Bronchus fibroblast of lung (primary cell): ENCODE data around the gene PPP2R2D. TPM values are rescaled to one million over a fixed set of nuclear protein-coding genes. Genes with fewer than 3 reads are reported as not detected.

Source experiments
- total RNA-seq: library from RNA; depleted of rRNA; stranded (reverse); fragments of >200 nt; gene quantifications from 2 replicates; pipeline ENCODE4 v1.2.3, GENCODE V29; 2015

PPP2R2D gene
- 21.5 and 25.7 TPM in 2 replicates for total RNA-seq

GRCh38 chr10:131900350-131901152 is at the start of gene PPP2R2D:
Gene PPP2R2D, plus strand, starts transcription at chr10:131901008. Its CDS starts 141 bp downstream, at chr10:131901149.

DNA sequence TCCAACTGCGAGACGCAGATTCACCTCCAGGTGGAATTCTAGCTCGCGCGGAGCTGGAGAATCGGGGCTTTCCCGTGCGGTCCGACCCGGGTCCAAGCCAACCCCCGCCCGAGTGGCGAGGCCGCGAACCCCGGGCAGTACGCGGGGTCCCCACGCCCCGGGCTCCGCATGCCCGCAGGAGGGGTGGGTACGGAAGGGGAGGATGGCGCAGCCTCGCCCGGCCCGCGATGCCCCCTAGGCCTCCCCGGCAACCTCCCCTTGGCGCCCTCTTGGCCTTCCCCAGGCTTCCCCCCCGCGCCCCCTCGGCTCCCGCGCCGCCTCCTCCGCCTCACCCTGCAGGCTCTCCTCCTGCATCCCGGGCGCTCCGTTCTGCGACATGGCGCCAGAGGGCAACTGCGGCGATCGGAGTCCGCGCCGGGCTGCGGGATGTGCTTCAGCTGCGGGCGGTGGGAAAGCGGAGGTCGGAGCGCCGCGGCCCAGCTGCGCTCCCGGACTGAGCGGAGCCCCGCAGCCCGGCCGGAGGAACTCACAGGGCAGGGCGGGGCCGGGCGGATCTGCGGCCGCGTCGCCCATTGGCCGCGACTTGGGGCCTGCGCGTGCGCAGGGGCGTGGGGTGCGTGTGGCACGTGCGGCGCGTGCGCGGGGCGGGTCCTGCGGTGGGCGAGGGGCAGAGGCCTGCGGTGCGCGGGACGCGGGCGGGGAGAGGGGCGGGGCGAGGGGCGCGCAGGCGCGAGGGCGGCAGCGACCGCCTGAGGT is 80.8 kb downstream of the PPP2R2D start, which contains the start of gene BNIP3:
Gene BNIP3, minus strand, starts transcription at position 495 of the 756 bp plus-strand sequence. Its CDS starts 117 bp downstream, at position 378.

Other genes with a start within 250 kb of the PPP2R2D start
- 105 and 126 TPM in 2 replicates for gene BNIP3, start 80.9 kb downstream of the PPP2R2D start, total RNA-seq
- under 0.01 TPM in 2 replicates for gene JAKMIP3, start 164.9 kb downstream of the PPP2R2D start, total RNA-seq